Parathyroid adenoma (tissue), 2 donors: ENCODE measurements around the gene FSTL4.

Experiments used
- H2AFZ ChIP-seq: fragments of 300-600 bp; sonication (generic); one replicate; pipeline ENCODE4 v1.7.0; 2017; ENCODE audit warnings: antibody characterized with exemption, mild to moderate bottlenecking
- H3K27ac ChIP-seq: fragments of 300-600 bp; sonication (generic); one replicate; pipeline ENCODE4 v1.7.0; 2017
- H3K27me3 ChIP-seq: fragments of 300-600 bp; sonication (generic); one replicate; pipeline ENCODE4 v1.7.0; 2017; ENCODE audit warnings: low read length; ENCODE audit not compliant: control insufficient read depth, insufficient read depth
- H3K36me3 ChIP-seq: fragments of 300-600 bp; sonication (generic); one replicate; pipeline ENCODE4 v1.7.0; 2017; ENCODE audit warnings: low read length; ENCODE audit not compliant: control insufficient read depth, insufficient read depth
- H3K4me1 ChIP-seq: fragments of 300-600 bp; sonication (generic); one replicate; pipeline ENCODE4 v1.7.0; 2017; ENCODE audit warnings: control low read depth
- H3K4me2 ChIP-seq: fragments of 300-600 bp; sonication (generic); one replicate; pipeline ENCODE4 v1.7.0; 2017; ENCODE audit warnings: low read length
- H3K4me3 ChIP-seq: fragments of 300-600 bp; sonication (generic); one replicate; pipeline ENCODE4 v1.7.0; 2017; ENCODE audit warnings: low read depth, low read length
- H3K79me2 ChIP-seq: fragments of 300-600 bp; sonication (generic); one replicate; pipeline ENCODE4 v1.7.0; 2017; ENCODE audit warnings: control low read depth
- H3K9ac ChIP-seq: fragments of 300-600 bp; sonication (generic); one replicate; pipeline ENCODE4 v1.7.0; 2017; ENCODE audit warnings: mild to moderate bottlenecking
- H3K9me3 ChIP-seq: fragments of 300-600 bp; sonication (generic); one replicate; pipeline ENCODE4 v1.7.0; 2017; ENCODE audit warnings: low read length; ENCODE audit not compliant: control insufficient read depth
- CTCF ChIP-seq: fragments of 300-600 bp; sonication (generic); IDR thresholded peaks from one replicate; pipeline ENCODE4 v1.7.0; 2017; ENCODE audit warnings: antibody characterized with exemption, mild to moderate bottlenecking
- donor health status: primary hyperparathyroidism.

The FSTL4 gene

GRCh38 chr5:133531178-133531577 is 81.2 kb downstream of the FSTL4 start:
- H3K4me1 ChIP-seq, result peaks cover 8% of the 10 kb centered on the region
- H3K9me3 ChIP-seq, result no peaks in the 10 kb centered on the region
- no peak overlapping the region for H2AFZ ChIP-seq
- no peak for TF ChIP-seq CTCF
- H3K4me3 ChIP-seq, result no peak overlapping the region
- H3K9ac ChIP-seq, result no peak overlapping the region
- no peaks in the 10 kb centered on the region for H3K27me3 ChIP-seq
- H3K4me2 ChIP-seq, result no peak overlapping the region
- no peaks in the 10 kb centered on the region for H3K36me3 ChIP-seq
- H3K79me2 ChIP-seq, result no peaks in the 10 kb centered on the region
- peak overlapping the region; percentile 16 for H3K27ac ChIP-seq

GRCh38 chr5:133530270-133530669 is 82.1 kb downstream of the FSTL4 start:
- Histone ChIP-seq H3K36me3 (no peaks in the 10 kb centered on the region), H3K9me3 (no peaks in the 10 kb centered on the region), H3K4me2 (no peak overlapping the region), H3K27ac (peak overlapping the region; percentile 63), H3K9ac (no peak overlapping the region), H3K27me3 (no peaks in the 10 kb centered on the region), H3K4me3 (no peak overlapping the region), H2AFZ (peak overlapping the region; percentile 54), H3K79me2 (no peaks in the 10 kb centered on the region), H3K4me1 (peaks cover 17% of the 10 kb centered on the region)
- no peak for TF ChIP-seq CTCF

DNA sequence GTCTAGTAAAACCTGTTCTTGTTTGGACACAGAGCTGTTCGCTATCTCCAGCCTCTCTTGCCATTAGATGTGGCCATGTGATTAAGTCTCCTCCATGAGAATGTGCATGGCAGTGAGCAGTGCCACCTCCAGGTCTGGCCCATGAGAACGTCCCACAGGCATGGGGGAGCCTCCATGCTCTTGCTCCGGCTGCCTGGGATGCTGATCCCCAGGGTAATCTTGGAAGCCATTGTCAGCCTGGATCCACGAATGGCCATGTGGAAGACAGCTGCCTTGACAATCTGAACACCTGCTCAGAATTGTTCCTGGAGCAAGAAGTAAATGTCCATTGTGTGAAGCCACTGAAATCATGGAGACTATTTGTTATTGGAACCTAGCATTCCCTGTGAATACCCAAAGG is 83.5 kb downstream of the FSTL4 start:
- no peak overlapping the region for H3K4me3 ChIP-seq
- no peaks in the 10 kb centered on the region for H3K27me3 ChIP-seq
- H3K36me3 ChIP-seq, result no peaks in the 10 kb centered on the region
- no peaks in the 10 kb centered on the region for H3K9me3 ChIP-seq
- no peaks in the 10 kb centered on the region for H3K79me2 ChIP-seq
- no peak for TF ChIP-seq CTCF
- H2AFZ ChIP-seq, result no peak overlapping the region
- peaks cover 31% of the 10 kb centered on the region for H3K4me1 ChIP-seq
- H3K27ac ChIP-seq, result no peak overlapping the region
- H3K9ac ChIP-seq, result no peak overlapping the region
- H3K4me2 ChIP-seq, result no peak overlapping the region

GRCh38 chr5:133527311-133527710 is 85.0 kb downstream of the FSTL4 start:
- Histone ChIP-seq H3K27ac (no peak overlapping the region), H3K27me3 (no peaks in the 10 kb centered on the region), H3K4me1 (peaks cover 42% of the 10 kb centered on the region), H3K4me3 (no peak overlapping the region), H3K9ac (no peak overlapping the region), H2AFZ (no peak overlapping the region), H3K79me2 (no peaks in the 10 kb centered on the region), H3K4me2 (no peak overlapping the region), H3K36me3 (no peaks in the 10 kb centered on the region), H3K9me3 (no peaks in the 10 kb centered on the region)
- TF ChIP-seq CTCF, result no peak

DNA sequence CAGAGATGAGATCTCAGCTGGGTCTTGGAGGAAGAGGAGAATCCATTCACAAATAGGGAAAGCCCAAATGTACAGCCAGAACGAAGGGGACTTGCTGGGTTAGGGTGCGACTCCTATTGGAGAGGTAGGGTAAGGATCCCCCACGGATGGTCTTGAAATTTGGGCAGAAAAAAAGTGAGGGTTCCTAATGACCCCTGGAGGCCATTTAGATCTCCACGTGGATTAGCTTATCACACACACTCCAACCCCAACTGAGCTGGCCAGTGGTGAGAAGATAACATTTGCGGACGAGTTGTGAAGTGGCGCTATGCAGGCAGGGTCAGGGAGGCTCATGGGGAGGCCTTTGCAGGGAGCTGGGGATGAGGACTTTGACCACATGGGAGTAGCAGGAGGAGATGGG is 86.0 kb downstream of the FSTL4 start:
- no peak overlapping the region for H3K4me3 ChIP-seq
- no peak overlapping the region for H3K27ac ChIP-seq
- H3K4me1 ChIP-seq, result peaks cover 42% of the 10 kb centered on the region
- H3K27me3 ChIP-seq, result no peaks in the 10 kb centered on the region
- no peaks in the 10 kb centered on the region for H3K79me2 ChIP-seq
- H3K4me2 ChIP-seq, result no peak overlapping the region
- no peak overlapping the region for H3K9ac ChIP-seq
- H3K36me3 ChIP-seq, result no peaks in the 10 kb centered on the region
- H3K9me3 ChIP-seq, result no peaks in the 10 kb centered on the region
- H2AFZ ChIP-seq, result no peak overlapping the region
- TF ChIP-seq CTCF, result no peak
